Neuronal stem cell (in vitro differentiated cells): ENCODE measurements around the gene EPPIN.

Experiments
- DNase-seq: peaks from one replicate; pipeline ENCODE4 v3.0.0-alpha.2; 2013; ENCODE audit warnings: low spot score
- H2AFZ ChIP-seq: one replicate; pipeline ENCODE4 v1.6.1; 2013; ENCODE audit warnings: mild to moderate bottlenecking, low read length, inconsistent platforms
- H2AK5ac ChIP-seq: 2 replicates; pipeline ENCODE4 v1.6.1; 2013; ENCODE audit warnings: low read depth, mild to moderate bottlenecking, inconsistent platforms, low read length, moderate library complexity, mixed read lengths
- H2BK120ac ChIP-seq: 2 replicates; pipeline ENCODE4 v1.6.1; 2013; ENCODE audit warnings: low read depth, mild to moderate bottlenecking, inconsistent platforms, low read length, moderate library complexity, mixed read lengths
- H2BK12ac ChIP-seq: one replicate; pipeline ENCODE4 v1.6.1; 2013; ENCODE audit warnings: low read length, inconsistent platforms
- H2BK15ac ChIP-seq: 2 replicates; pipeline ENCODE4 v1.6.1; 2013; ENCODE audit warnings: mild to moderate bottlenecking, low read length, inconsistent platforms, mixed read lengths
- H2BK5ac ChIP-seq: one replicate; pipeline ENCODE4 v1.6.1; 2013; ENCODE audit warnings: inconsistent platforms, mild to moderate bottlenecking, low read length, moderate library complexity
- H3K14ac ChIP-seq: one replicate; pipeline ENCODE4 v1.6.1; 2013; ENCODE audit warnings: low read length, inconsistent platforms
- H3K18ac ChIP-seq: 2 replicates; pipeline ENCODE4 v1.6.1; 2013; ENCODE audit warnings: low read length, inconsistent platforms
- H3K23ac ChIP-seq: 2 replicates; pipeline ENCODE4 v1.6.1; 2013; ENCODE audit warnings: low read depth, mild to moderate bottlenecking, mixed read lengths, low read length, inconsistent platforms; ENCODE audit not compliant: poor library complexity
- H3K27ac ChIP-seq: replicated peaks from 3 replicates; pipeline ENCODE4 v1.5.1; 2013; ENCODE audit warnings: low read length, inconsistent platforms
- H3K27me3 ChIP-seq, 3 experiments: 2 replicates each; pipeline ENCODE4 v1.6.1; 2013; ENCODE audit warnings: low read length in 3 of 3, mild to moderate bottlenecking in 2 of 3, inconsistent platforms in 1 of 3, low read depth in 1 of 3, mixed read lengths in 1 of 3, moderate library complexity in 1 of 3; ENCODE audit not compliant: control insufficient read depth in 3 of 3, insufficient read depth in 3 of 3
- H3K36me3 ChIP-seq, 2 donors: replicated peaks in 1 of 2; 2 replicates each; pipeline ENCODE4 v1.6.1; 2013; ENCODE audit warnings: low read length in 2 of 2; ENCODE audit not compliant: control insufficient read depth in 2 of 2, insufficient read depth in 2 of 2
- H3K4ac ChIP-seq: 2 replicates; pipeline ENCODE4 v1.6.1; 2013; ENCODE audit warnings: inconsistent platforms, mild to moderate bottlenecking, low read length, moderate library complexity
- H3K4me1 ChIP-seq, 2 donors: 1 replicate in 1 of 2; 2 replicates in 1 of 2; pipeline ENCODE4 v1.6.1; 2013; ENCODE audit warnings: low read length in 2 of 2, low read depth in 1 of 2; ENCODE audit not compliant: control insufficient read depth in 2 of 2, insufficient read depth in 1 of 2
- H3K4me2 ChIP-seq: one replicate; pipeline ENCODE4 v1.6.1; 2013; ENCODE audit warnings: mild to moderate bottlenecking, low read length, inconsistent platforms; ENCODE audit not compliant: insufficient read depth, poor library complexity, severe bottlenecking
- H3K4me3 ChIP-seq, 2 donors: 2 replicates each; pipeline ENCODE4 v1.5.1; 2013; ENCODE audit warnings: low read length in 2 of 2, mild to moderate bottlenecking in 2 of 2, inconsistent platforms in 1 of 2, moderate library complexity in 1 of 2
- H3K79me1 ChIP-seq: one replicate; pipeline ENCODE4 v1.6.1; 2013; ENCODE audit warnings: low read depth, mild to moderate bottlenecking, inconsistent platforms, low read length, moderate library complexity
- H3K9ac ChIP-seq: one replicate; pipeline ENCODE4 v1.6.1; 2013; ENCODE audit warnings: mild to moderate bottlenecking, low read depth, low read length, inconsistent platforms; ENCODE audit not compliant: poor library complexity
- H3K9me3 ChIP-seq, 2 donors: replicated peaks in 1 of 2; 2 replicates each; pipeline versions ENCODE3 to v1.6.1; 2013; ENCODE audit warnings: low read length in 2 of 2, mild to moderate bottlenecking in 2 of 2, inconsistent platforms in 1 of 2, low read depth in 1 of 2, mixed read lengths in 1 of 2, moderate library complexity in 1 of 2; ENCODE audit not compliant: control insufficient read depth in 2 of 2, insufficient read depth in 1 of 2
- H4K8ac ChIP-seq: one replicate; pipeline ENCODE4 v1.6.1; 2013; ENCODE audit warnings: low read depth, mild to moderate bottlenecking, inconsistent platforms, low read length, moderate library complexity
- H4K91ac ChIP-seq: one replicate; pipeline ENCODE4 v1.6.1; 2013; ENCODE audit warnings: low read length, low read depth, mild to moderate bottlenecking, inconsistent platforms; ENCODE audit not compliant: poor library complexity
- WGBS, 2 donors: extraction: QIAGEN DNeasy Blood & Tissue Kit; methylation state at CpG; one replicate each; pipeline ENCODE4 v1.1.7; 2013; ENCODE audit warnings: missing lambda C conversion rate in 2 of 2, mixed read lengths in 1 of 2; ENCODE audit not compliant: insufficient read length in 2 of 2, insufficient replicate concordance in 1 of 2; ENCODE audit errors: extremely low coverage in 2 of 2; 5-methylcytosine and 5-hydroxymethylcytosine counted together

The EPPIN gene

DNA sequence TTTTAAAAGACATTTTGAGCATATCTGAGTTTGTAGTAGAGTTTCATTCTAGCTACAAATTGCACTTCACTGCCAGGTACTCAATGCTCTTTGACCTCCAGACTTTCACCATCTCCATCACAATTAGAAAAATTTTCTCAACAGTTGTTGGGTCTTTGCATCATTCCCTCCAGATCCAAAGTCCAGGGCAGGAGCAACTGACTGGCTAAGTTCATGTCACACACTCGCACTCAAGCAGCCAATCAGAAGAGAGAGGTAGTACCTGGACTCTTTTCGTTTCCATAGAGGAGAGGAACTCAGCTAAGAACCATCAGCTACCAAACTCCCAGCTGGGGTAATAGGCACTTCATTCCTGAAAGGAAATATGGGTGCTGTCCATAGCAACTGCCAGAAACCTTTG is 40.8 kb downstream of the EPPIN start:
- H3K9ac ChIP-seq, result no peak overlapping the region
- H2BK15ac ChIP-seq, result no peak overlapping the region
- no peak for DNase-seq
- H3K79me1 ChIP-seq, result no peaks in the 10 kb centered on the region
- H2AFZ ChIP-seq, result no peak overlapping the region
- no peak overlapping the region for H3K14ac ChIP-seq
- no peaks in the 10 kb centered on the region for H3K36me3 ChIP-seq
- no CpG with 5 or more reads among the region's 2 CpGs for WGBS, 2 donors
- H2BK12ac ChIP-seq, result no peak overlapping the region
- H2BK120ac ChIP-seq, result no peak overlapping the region
- H3K9me3 ChIP-seq, result no peaks in the 10 kb centered on the region
- no peak overlapping the region for H4K8ac ChIP-seq
- H2AK5ac ChIP-seq, result no peak overlapping the region
- H3K18ac ChIP-seq, result no peak overlapping the region
- H3K27me3 ChIP-seq, result peaks cover 0 to 12% (median 0%) of the 10 kb centered on the region in 3 experiments
- H3K4ac ChIP-seq, result no peak overlapping the region
- no peaks in the 10 kb centered on the region for H3K4me1 ChIP-seq
- no peak overlapping the region for H3K23ac ChIP-seq
- no peak overlapping the region for H3K4me2 ChIP-seq
- no peak overlapping the region for H3K27ac ChIP-seq
- H3K4me3 ChIP-seq, result no peak overlapping the region
- H2BK5ac ChIP-seq, result no peak overlapping the region
- no peak overlapping the region for H4K91ac ChIP-seq

DNA sequence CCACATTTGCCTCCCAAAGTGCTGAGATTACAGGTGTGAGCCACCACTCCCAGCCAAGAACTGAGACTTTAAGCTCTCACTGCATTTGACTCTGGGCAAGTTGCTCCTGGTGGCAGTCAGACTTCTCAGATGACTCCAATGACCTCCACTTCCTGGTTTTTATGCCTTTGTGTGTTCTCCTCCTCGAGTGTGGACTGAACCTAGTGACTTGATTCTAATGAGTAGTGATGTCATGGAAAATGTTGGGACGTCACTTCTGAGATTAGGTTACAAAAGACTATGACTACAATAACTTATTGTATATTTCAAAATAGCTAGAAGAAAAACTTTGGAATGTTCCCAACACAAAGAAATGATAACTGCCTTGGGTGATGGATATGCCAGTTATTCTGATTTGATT is 43.8 kb downstream of the EPPIN start:
- Histone ChIP-seq H2BK120ac (no peak overlapping the region), H2BK12ac (no peak overlapping the region), H3K18ac (no peak overlapping the region), H3K4me1 (no peaks in the 10 kb centered on the region), H2BK15ac (no peak overlapping the region), H3K36me3 (no peaks in the 10 kb centered on the region), H2AK5ac (no peak overlapping the region), H4K91ac (no peak overlapping the region), H3K4me2 (no peak overlapping the region), H3K27ac (no peak overlapping the region), H3K4ac (no peak overlapping the region), H3K9ac (no peak overlapping the region), H2AFZ (no peak overlapping the region), H3K79me1 (no peaks in the 10 kb centered on the region), H2BK5ac (no peak overlapping the region), H3K14ac (no peak overlapping the region), H3K27me3 (peaks cover 0 to 10% (median 0%) of the 10 kb centered on the region in 3 experiments), H3K23ac (no peak overlapping the region), H4K8ac (no peak overlapping the region), H3K9me3 (no peaks in the 10 kb centered on the region), H3K4me3 (no peak overlapping the region)
- no CpG with 5 or more reads among the region's 2 CpGs for WGBS, 2 donors
- DNase-seq, result no peak

DNA sequence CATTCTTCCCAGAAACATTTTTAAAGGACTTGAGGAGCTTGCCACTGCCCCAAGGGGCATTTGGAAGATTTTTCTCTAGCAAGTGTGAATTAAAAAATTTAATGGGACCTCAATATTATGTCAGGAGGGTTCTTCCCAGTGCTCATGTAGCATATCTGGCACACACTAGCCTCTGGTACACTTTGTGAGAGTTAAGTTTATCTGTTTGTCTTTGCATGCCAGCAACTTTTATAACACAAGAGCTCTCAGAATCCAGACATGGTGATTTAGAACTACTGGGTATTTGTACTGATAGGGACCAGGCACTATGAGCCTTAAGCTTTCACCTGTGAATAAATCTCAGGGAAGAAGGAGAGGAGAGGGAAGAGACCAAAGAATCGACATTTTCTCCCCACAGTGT is 44.6 kb downstream of the EPPIN start:
- H2BK5ac ChIP-seq, result no peak overlapping the region
- no peaks in the 10 kb centered on the region for H3K79me1 ChIP-seq
- DNase-seq, result no peak
- no peak overlapping the region for H2BK12ac ChIP-seq
- H3K27ac ChIP-seq, result no peak overlapping the region
- WGBS, 2 donors, result no CpG with 5 or more reads among the region's 1 CpG
- no peak overlapping the region for H2BK15ac ChIP-seq
- H4K91ac ChIP-seq, result no peak overlapping the region
- no peaks in the 10 kb centered on the region for H3K36me3 ChIP-seq
- no peak overlapping the region for H3K18ac ChIP-seq
- H3K4me3 ChIP-seq, result no peak overlapping the region
- no peak overlapping the region for H3K4ac ChIP-seq
- H3K9ac ChIP-seq, result no peak overlapping the region
- H3K4me2 ChIP-seq, result no peak overlapping the region
- H2BK120ac ChIP-seq, result no peak overlapping the region
- no peaks in the 10 kb centered on the region for H3K4me1 ChIP-seq
- H2AFZ ChIP-seq, result no peak overlapping the region
- H3K9me3 ChIP-seq, result no peaks in the 10 kb centered on the region
- no peak overlapping the region for H2AK5ac ChIP-seq
- peaks cover 0 to 10% (median 0%) of the 10 kb centered on the region in 3 experiments for H3K27me3 ChIP-seq
- H3K14ac ChIP-seq, result no peak overlapping the region
- no peak overlapping the region for H3K23ac ChIP-seq
- no peak overlapping the region for H4K8ac ChIP-seq

DNA sequence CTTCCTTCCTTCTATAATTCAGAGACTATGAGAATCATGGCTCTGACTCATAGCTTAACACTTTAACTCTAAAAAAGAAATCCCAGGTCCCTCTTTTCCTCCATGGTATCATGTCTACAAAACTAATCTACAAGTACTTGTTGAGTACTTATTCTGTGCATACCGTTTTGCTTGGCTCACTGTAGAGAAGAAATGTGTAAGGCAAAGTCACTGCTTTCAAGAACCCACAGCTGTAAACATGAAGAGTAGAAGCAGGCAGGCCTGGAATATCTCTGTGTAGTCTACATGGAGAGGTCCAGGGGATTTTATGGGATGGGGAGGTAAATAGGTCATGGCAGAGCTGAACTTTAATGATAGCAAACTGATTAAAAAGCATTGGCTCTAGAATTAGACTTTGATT is 45.6 kb downstream of the EPPIN start:
- WGBS, 2 donors, result no CpG with 5 or more reads among the region's 1 CpG
- DNase-seq, result no peak
- Histone ChIP-seq H3K14ac (no peak overlapping the region), H3K4ac (no peak overlapping the region), H3K27me3 (peaks cover 0 to 12% (median 0%) of the 10 kb centered on the region in 3 experiments), H3K4me1 (no peaks in the 10 kb centered on the region), H3K23ac (no peak overlapping the region), H4K91ac (no peak overlapping the region), H3K9ac (no peak overlapping the region), H4K8ac (no peak overlapping the region), H3K36me3 (no peaks in the 10 kb centered on the region), H3K9me3 (no peaks in the 10 kb centered on the region), H3K4me3 (no peak overlapping the region), H2BK12ac (no peak overlapping the region), H3K4me2 (no peak overlapping the region), H2BK120ac (no peak overlapping the region), H2AK5ac (no peak overlapping the region), H2AFZ (no peak overlapping the region), H3K79me1 (no peaks in the 10 kb centered on the region), H3K27ac (no peak overlapping the region), H2BK5ac (no peak overlapping the region), H2BK15ac (no peak overlapping the region), H3K18ac (no peak overlapping the region)
